CMK (cell line): ENCODE results near the gene HSF5.

Experiments used
- DNase-seq: peaks from one replicate; pipeline ENCODE4 v3.0.0-alpha.2; 2010; ENCODE audit warnings: low read depth

Gene HSF5

DNA sequence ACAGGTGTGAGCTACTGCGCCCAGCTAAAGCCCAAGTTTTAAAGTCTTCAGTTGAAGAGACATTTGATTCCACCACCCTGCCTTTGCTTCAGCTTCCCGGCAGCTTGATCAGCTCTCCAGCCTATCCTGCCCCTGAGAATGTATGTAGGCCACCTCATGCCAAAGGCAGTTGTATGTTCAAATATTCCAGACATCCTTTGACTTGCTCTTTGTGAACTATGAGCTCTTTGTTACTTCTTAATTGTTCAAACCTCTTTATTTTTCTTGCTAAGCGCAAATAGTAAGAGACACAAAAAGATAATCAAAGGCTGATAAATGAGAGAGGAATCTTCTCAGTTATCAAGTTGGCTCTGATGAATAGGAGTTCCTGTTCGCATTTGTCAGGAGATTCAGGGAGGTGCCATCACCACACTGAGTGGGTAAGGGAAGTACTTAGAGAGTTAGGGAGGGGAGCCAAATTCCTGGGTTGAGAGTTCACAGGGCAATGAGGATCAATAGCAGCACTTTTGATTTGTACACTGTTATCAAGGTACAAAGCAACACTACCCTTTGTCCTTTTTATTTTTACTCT is 104.2 kb downstream of the HSF5 start:
- no peak for DNase-seq

DNA sequence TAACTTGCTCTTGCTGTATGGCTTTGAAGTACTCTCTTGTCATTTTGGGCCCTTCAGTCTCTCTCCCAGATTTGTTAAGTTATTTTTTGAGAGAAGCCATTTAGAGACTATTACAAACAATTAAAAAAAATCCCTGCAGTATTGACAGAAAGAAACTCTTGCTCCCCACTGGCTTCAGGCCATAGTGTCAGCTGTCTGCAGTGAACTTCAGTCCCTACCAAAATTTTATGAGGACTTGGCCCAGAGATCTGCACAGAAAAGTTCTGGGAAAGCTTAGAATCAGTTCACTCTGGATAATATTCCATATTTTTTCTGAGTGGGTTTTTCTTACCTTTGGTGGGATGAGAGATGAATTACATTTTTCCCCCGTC is 105.4 kb downstream of the HSF5 start:
- no peak for DNase-seq

DNA sequence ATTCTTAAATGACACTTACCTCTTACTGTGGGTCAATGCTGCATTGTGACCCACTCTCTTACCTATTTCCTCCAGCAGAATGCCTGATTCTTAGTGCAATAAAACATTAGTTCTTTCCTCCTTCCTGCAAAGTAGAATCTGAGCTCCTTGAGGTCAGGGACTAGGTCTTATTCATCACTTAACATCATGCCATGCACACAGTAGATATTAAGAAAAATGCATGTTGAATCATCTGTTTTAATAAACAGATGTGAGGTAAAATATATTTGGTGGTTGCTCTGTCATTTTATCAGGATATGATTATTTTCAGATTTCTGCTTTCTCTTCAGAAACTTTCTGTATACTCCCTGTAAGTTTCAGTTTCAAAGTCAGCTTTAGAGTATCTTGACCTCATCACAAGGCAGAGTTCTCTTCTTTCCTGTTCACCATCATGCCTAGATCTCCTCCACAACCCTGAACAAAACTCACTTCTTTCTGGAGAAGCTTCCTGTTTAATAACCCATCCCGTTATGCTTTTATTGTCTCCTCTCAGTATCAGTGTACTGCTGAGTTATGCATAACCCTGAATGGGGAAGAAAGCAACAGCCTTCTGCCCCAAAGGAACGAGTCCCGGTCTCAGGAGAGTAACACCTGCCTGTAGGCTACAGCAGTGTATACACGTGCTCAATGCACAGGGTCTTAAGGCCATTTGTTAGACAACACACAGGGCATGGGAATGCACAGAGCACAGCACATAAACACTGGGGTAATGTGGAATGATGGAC is 105.9 kb downstream of the HSF5 start:
- no peak for DNase-seq

GRCh38 chr17:58381124-58382035 is 106.8 kb downstream of the HSF5 start:
- DNase-seq = peak; percentile 56

DNA sequence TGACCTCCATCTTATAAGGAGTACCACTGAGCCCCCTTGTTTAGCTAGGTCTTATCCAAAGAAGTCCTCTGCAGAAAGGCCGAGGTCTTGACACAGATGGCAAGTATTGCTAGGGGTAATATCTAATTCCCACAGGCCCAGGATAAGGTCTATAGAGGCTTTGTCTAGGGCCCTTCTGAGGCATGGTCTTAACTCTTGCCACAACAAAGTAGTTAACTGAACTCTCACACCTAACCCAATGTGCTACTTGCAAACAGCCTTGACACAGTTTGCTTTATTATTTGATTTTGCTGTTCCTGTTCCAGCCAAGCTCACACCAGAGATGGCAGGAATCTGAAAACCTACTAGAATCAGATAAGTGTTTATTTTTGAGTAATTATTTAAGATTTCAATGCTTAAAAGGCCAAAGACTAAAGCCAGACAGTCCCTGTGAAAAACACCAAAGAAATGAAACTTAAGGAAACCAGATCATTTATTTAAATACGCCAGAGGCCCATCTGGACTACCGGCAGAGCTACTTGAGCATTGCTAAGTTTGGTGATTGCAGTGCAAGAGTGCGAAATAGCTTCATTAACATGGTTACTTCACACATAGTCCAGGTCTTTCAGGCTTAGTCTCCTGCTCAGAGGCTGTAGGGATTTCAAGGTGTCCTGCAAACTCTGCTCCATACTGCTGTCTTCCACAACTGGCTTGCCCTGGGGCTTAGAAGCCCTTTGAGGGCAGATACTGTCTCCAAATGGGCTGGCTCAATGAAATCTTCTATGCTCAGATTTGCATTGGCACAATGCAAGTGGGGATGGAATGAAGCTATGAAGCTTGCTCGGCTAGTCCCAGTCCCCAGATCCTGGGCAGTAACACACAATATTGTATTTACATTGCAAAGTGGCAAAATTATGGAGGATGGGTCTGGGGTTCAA is 107.7 kb downstream of the HSF5 start:
- no peak for DNase-seq

- DNase-seq = no peak
These were observed 108.7 kb downstream of the HSF5 start for GRCh38 chr17:58379511-58379824.

GRCh38 chr17:58378733-58379510 is 109.3 kb downstream of the HSF5 start:
- DNase-seq = no peak

- no peak for DNase-seq
These were observed 110.5 kb downstream of the HSF5 start for GRCh38 chr17:58377661-58378060.

DNA sequence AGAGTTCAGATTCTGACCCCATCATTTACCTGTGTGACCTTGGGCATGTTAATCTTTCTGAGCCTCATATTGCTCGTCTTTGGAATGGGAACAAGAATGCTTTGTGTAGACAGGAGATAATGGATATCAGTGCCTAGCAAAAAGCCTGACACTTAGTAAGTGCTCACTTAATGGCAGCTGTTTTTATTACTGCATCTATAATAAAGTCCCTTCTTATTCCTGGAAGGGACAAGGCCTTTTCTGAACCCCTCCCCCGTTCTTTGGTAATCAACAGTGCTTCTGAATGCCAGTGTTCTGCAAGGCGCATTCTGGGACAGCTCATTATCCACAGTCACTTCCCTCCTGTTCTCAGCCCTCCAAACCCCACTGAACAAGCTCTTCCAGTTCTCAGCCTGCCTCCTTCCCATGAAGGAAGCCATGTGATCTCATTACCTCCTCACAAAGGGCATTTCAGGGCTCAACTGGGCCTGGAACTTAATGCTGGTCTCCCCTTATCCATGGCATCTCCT is 111.1 kb downstream of the HSF5 start:
- no peak for DNase-seq

GRCh38 chr17:58376472-58377000 is 111.7 kb downstream of the HSF5 start:
- no peak for DNase-seq

DNA sequence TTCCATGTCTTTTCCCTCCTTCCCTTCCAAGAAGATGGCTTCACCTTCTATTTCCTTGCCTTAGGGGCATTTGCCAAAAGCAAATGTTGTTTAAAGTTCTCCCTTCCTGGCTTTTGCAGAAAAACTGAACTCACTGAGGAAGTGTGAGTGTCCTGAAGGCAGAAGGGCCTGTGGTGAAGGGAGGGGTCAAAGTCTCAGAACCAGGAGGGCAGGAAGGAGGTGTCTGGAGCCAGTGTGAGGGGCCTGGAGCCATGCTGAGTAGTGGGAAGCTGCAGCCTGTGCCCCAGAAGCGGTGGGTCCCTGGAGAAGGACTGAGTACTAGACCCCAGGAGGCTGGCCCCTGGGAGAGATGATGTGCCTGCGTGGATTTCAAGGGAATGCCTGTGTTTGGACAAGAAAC is 112.4 kb downstream of the HSF5 start:
- DNase-seq = no peak

GRCh38 chr17:58375256-58375655 is 113.0 kb downstream of the HSF5 start:
- no peak for DNase-seq

DNA sequence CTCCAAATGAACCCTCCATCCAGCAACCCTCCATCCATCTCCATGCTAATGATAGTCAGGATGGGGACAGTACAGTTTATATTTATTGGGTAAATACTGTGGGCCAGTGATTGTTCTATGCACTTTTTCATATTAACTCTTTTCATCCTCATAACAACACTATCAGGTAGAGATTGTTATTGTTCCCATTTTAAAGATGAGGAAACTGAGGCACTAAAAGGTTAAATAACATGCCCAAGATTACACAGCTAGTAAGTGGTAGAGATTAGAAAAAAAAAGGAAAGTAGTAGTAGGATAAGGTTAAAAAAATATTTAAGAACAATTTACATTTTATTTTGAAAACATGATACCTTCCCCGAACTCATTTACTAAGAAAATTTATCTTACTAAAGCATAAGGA is 114.3 kb downstream of the HSF5 start:
- DNase-seq = no peak

GRCh38 chr17:58373003-58373402 is 115.2 kb downstream of the HSF5 start:
- no peak for DNase-seq

- no peak for DNase-seq
These were observed 116.8 kb downstream of the HSF5 start for GRCh38 chr17:58371300-58371950.

DNA sequence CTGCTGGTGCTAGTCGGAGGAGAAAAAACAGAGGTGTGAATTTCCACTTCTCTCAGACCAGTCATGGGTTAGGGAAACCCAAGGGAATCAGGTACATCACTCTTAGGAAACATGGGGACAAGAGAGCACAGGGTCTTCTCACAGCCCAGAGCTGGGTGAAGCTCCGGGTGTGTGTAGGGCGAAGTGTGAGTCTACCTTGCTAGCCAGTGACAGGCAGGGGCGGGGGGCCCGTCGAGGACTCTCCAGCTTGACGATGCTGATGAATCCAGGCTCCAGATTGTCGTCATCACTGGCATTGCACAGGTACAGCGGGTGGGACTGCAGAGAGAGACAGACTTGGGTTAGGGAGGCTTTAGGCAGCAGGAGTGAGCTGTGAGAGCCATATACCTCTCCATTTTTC is 117.5 kb downstream of the HSF5 start:
- DNase-seq = no peak

GRCh38 chr17:58370309-58370708 is 117.9 kb downstream of the HSF5 start:
- no peak for DNase-seq
